ENCODE results near the gene SCO1. TPM values are rescaled to one million over a fixed set of nuclear protein-coding genes. Genes with fewer than 3 reads are reported as not detected.

The SCO1 gene
- total RNA-seq, 1 experiment from 2014 or later: 60.3 TPM

GRCh38 chr17:10741416-10742135 lies 44.2 kb upstream of the SCO1 start:
- Histone ChIP-seq H3K9me3 (ENCODE audit: control insufficient read depth, low read depth, low read length) (no peaks in the 10 kb centered on the region), H3K23me2 (ENCODE audit: insufficient read length, low read depth, low read length, poor library complexity, severe bottlenecking) (no peaks in the 10 kb centered on the region), H3K18ac (ENCODE audit: insufficient read length, low read depth, low read length) (no peak overlapping the region), H3K23ac (ENCODE audit: insufficient read length, low read depth, low read length) (no peak overlapping the region), H4K5ac (ENCODE audit: insufficient read length, low read depth, low read length) (no peak overlapping the region), H3K4me1 (ENCODE audit: insufficient read depth, low read length) (no peaks in the 10 kb centered on the region; the same call in 1 of the 2 replicates), H3K79me2 (ENCODE audit: insufficient read depth, low read length) (no peaks in the 10 kb centered on the region), H3K27me3 (ENCODE audit: insufficient read depth, low read length) (no peaks in the 10 kb centered on the region), H4K20me1 (ENCODE audit: control insufficient read depth, insufficient read depth, insufficient read length) (no peaks in the 10 kb centered on the region), H3K9ac (ENCODE audit: extremely low read depth, insufficient read length, low read length) (no peak overlapping the region), H3K4ac (ENCODE audit: low read depth, low read length) (no peak overlapping the region), H2AFZ (ENCODE audit: low read length) (no peak overlapping the region), H2BK120ac (ENCODE audit: low read depth, low read length, poor library complexity, severe bottlenecking) (no peak overlapping the region), H2BK15ac (ENCODE audit: low read depth, low read length) (no peak overlapping the region), H3K4me2 (ENCODE audit: insufficient read depth, insufficient read length, low read length) (no peak overlapping the region), H3K27ac (ENCODE audit: insufficient read length, low read depth, low read length) (no peak overlapping the region), H2BK5ac (ENCODE audit: insufficient read length, low read length) (no peak overlapping the region), H3K14ac (ENCODE audit: insufficient read depth, low read length) (no peak overlapping the region), H3K79me1 (ENCODE audit: insufficient read depth, low read depth, low read length, poor library complexity, severe bottlenecking) (no peaks in the 10 kb centered on the region), H4K8ac (replicated peaks; ENCODE audit: insufficient read length, low read depth, low read length) (no peak overlapping the region), H2BK12ac (ENCODE audit: insufficient read length, low read depth, low read length) (no peak overlapping the region), H4K91ac (ENCODE audit: insufficient read length, low read depth, low read length) (no peak overlapping the region), H2BK20ac (ENCODE audit: low read depth, low read length, poor library complexity, severe bottlenecking) (no peak overlapping the region), H3K56ac (ENCODE audit: insufficient read length, low read depth, low read length) (no peak overlapping the region), H3T11ph (ENCODE audit: low read length) (no peak overlapping the region), H2AK5ac (ENCODE audit: insufficient read length, low read length) (no peak overlapping the region)
- no CpG with 5 or more reads among the region's 10 CpGs for WGBS (ENCODE audit: extremely low coverage, insufficient read length, low lambda C conversion rate)
- H3K9me3 Mint-ChIP-seq: no peaks in the 10 kb centered on the region
- DNase-seq: no peak
- H3K27me3 Mint-ChIP-seq (ENCODE audit: low read depth): no peaks in the 10 kb centered on the region; the same call in 1 of the 2 replicates
- H3K27ac Mint-ChIP-seq: no peak overlapping the region; a peak in 2 of 7 replicates
- H3K4me3 Mint-ChIP-seq: no peak overlapping the region
- H3K4me1 Mint-ChIP-seq: peaks cover 2 to 13% of the 10 kb centered on the region in 2 experiments; a peak in 3 of 4 replicates
- H3K36me3 Mint-ChIP-seq (ENCODE audit: insufficient read depth in 1 of 3, low read depth in 3 of 3): peaks cover 0 to 1% (median 0%) of the 10 kb centered on the region in 3 experiments; a peak in 1 of 7 replicates
- TF ChIP-seq CTCF (conservative IDR thresholded peaks at IDR 0.05): no peak
